HG02840 (cell line): ENCODE measurements around the gene FNDC5.
"Not testable (repeated sequence)": the region's sequence is repeated elsewhere in the genome, so short reads cannot be mapped to it uniquely, and the experiment has no call there.

Experiments
- ATAC-seq: cut with Tn5 transposase; IDR thresholded peaks from one replicate; pipeline ENCODE4 v1.9.1; 2021; ENCODE audit warnings: mild to moderate bottlenecking, moderate library complexity, moderate number of reproducible peaks; ENCODE audit not compliant: unreplicated experiment, low FRiP score

FNDC5 gene

DNA sequence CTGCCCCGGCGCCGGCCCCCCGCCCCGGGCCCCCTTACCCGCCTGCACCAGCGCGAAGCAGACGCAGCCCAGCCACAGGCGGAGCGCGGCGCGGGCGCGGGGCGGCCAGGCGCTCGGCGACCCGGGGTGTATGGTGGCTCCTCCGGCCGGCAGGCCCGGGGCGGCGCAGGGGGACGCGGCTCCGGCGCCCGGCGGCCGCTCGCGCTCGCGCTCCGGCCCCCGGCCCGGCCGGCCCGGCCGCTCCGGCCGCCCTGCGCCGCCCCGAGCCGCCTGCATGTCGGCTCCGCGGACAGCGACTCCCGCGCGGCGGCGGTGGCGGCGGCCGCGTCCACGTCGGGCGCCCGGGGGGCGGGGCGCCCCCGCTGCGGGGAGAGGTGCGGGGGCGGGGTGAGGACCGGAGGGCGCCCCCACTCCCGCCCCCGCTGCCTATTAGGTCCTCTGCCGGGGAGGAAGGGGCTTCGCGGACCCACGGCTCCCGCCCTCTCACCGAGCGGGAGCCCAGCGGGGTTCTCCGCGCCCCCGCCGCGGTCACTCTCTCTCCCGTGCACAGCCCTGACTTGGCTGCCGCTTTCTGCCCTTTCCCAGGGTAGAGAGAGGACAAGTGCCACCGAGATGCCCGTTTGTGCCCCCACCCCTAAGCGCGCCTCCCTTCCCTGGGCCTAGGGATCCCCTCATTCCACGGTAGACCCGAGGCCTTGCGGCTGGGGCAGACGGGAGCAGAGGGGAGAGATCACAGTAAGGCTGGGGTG is at the start of gene FNDC5:
FNDC5 (minus strand) TSS at position 298 of the 749 bp plus-strand sequence.
- ATAC-seq, result no peak

GRCh38 chr1:32919811-32920733 is 49.4 kb upstream of the FNDC5 start:
- ATAC-seq, result no peak

DNA sequence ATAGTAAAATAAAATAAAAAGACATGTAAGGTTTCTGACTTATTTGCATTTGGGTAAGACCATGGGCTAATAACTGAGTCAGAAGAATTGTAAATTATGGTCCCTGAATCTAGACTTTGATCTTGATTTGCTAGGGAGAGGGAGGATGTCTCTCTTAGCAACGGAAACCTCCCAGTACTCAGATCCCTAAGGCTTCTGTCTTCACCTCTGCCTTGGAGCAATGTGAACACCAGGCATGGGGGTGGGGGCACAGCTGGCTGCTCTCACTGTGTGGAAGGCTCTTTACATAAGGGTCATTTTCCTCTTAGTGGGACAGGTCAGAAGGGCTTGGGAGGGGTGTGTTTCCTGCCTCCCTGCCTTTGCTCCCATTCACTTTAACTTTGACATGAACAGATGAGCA is 47.5 kb upstream of the FNDC5 start:
- ATAC-seq, result no peak

GRCh38 chr1:32917521-32917920 is 46.8 kb upstream of the FNDC5 start:
- ATAC-seq, result no peak

DNA sequence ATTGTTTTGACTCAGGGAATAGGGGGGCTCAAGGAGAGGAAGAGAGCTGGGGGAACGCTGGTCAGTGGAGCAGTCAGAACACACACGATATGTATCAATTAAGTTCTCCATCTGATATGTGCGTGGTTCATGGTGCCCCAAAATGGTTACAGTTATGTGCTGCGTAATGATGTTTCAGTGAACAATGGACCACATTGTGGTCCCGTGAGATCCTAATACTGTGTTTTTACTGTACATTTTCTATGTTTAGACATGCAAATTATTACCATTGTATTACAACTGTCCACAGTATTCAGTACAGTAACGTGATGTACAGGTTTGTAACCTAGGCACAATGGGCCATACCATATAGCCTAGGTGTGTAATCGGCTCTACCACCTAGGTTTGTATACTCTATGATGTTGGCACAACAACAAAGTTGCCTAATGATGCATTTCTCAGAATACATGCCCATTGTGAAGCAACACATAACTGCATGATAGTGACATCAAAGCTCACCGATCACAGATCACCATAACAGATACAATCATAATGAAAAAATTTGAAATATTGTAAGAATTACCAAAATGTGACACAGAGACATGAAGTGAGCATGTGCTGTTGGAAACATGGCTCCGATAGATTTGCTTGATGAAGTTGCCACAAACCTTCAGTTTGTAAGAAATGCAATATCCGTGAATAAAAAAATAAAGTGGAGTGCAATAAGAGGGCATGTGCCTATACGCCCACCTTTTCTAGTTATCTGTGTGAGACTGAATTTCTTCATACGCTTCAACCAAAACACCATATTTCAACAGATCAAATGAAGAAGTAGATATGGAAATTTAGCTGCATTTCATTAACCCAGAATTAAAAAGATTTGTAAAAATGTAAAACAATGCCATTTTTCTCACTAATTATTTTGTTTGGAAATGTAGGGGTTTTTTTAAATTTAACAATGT is 45.3 kb upstream of the FNDC5 start:
- no peak for ATAC-seq

- ATAC-seq, result no peak
Observed at GRCh38 chr1:32910319-32910718, 39.6 kb upstream of the FNDC5 start.

- no peak for ATAC-seq
Observed at GRCh38 chr1:32907435-32907834, 36.7 kb upstream of the FNDC5 start.

- no peak for ATAC-seq
Observed at GRCh38 chr1:32906654-32907053, 35.9 kb upstream of the FNDC5 start.

DNA sequence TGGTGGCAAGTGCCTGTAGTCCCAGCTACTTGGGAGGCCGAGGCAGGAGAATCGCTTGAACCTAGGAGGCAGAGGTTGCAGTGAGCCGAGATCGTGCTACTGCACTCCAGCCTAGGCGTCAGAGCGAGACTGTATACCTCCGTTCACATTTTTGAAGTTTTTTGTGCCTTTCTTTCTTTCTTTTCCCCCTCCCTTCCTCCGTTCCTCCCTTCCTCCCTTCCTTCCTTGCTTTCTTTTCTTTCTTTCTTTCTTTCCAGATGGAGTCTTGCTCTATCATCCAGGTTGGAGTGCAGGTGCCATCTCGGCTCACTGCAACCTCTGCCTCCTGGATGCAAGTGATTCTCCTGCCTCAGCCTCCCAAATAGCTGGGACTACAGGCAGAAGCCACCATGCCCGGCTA is 34.9 kb upstream of the FNDC5 start:
- ATAC-seq, result not testable (repeated sequence)

DNA sequence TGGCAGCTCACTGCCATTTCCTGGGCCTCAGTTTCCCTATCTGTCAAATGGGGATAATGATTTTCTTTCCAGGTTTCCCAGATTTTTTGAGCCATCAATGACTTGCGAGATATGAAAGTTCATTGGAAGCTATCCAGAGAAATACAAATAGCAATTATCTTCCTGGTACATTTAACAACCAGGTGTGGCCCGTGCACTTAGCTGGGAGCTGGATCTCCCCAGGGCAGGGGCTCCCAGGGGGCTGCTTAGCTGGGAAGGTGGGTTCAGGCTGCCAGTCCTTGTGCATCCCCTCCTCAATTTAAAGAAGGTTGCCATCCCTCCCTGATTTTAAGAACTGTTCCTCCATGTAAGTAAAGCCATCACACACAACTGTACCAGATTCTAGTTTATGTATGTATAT is 34.1 kb upstream of the FNDC5 start:
- ATAC-seq, result no peak

- ATAC-seq, result no peak
Observed at GRCh38 chr1:32903991-32904785, 33.5 kb upstream of the FNDC5 start.

GRCh38 chr1:32902535-32902920 is 31.8 kb upstream of the FNDC5 start:
- no peak for ATAC-seq

GRCh38 chr1:32901823-32902534 is 31.3 kb upstream of the FNDC5 start:
- ATAC-seq, result no peak

- no peak for ATAC-seq
Observed at GRCh38 chr1:32900956-32901822, 30.5 kb upstream of the FNDC5 start, which contains the start of gene TMEM54. TSS of gene TMEM54 (minus strand) at chr1:32901389. CDS start at chr1:32901238, 151 bp downstream.

DNA sequence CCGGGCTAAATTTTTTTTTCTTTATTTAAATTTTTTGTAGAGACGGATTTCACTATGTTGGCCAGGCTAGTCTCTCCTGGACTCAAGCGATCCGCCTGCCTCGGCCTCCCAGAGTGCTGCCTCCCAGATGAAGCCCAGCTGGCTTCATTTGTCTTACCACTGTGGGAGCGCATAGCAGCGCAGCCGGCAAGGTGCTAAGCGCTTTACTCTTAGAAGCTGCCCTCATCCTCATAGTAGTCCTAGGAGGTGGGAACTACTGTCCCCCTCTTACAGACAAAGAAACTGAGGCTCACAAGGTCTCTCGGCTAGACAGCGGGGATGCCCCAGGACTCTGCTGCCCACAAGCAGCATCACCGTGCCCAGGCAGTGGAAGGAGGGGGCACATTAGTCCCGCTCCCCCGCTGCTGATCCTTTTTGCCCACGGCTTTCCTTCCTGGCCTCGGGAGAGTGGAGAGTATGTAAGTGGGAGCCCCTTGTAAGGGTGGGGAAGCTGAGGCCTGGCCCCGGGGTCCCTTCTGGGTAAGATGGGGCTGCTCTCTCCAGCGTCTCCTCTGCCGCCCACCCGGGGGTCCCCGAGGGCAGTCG is 29.8 kb upstream of the FNDC5 start:
- no peak for ATAC-seq

DNA sequence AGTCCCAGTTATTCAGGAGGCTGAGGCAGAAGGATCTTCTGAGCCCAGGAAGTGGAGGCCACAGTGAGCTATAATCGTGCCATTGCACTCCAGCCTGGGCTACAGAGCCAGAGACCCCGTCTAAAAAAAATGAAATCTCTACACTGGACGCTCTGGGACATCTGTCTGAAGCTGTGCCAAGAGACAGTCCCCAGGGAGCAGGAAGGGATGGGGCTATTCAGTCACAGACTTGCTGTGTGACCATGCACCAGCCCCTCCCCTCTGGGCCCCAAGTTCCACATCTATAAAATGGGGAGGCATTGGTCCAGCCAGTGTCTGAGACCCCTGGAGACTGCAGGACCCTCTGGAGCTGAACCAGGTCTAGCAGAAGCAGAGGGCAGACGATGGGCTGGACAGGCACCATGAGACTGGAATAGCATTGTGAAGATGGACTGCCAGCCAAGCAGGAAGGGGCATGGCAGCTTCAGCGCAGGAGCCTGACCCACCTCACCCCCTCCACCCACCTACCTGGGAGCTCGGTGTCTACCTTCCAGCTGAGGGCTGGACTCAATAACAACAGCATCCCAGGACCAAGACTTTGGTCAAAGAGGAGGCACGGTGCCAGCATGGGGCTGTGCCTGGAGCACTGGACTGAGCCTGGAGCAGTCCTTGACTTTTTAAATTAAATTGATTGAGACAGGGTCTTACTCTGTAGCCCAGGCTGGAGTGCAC is 29.0 kb upstream of the FNDC5 start:
- ATAC-seq, result no peak

DNA sequence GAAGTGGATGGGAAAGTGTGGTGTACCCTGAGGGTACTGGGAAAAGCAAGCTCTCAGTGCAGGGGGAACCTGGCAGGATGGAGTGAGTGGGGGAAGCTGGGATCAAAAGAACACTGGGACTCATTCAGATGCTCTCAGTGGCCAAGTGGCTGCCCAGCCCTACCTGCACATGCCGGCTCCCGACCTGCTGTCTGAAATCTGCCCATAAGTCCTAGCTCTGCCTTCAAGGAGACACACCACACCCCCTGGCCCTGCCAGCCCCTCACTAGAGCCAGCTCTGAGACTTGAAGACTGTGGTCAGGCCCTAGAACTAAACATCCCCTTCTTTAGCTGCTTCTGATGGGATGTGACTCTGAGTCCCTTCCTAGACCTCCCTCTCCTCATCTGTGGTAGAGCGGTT is 28.2 kb upstream of the FNDC5 start:
- no peak for ATAC-seq
